RWPE2 (cell line): Measurements from ENCODE around the gene IL1RL1.

ENCODE experiments used
- ATAC-seq: fragments of 200-7000 bp; cut with Tn5 transposase; 3 replicates; pipeline ENCODE4 v1.9.1; 2021; ENCODE audit warnings: low read depth
- DNase-seq: peaks from one replicate; pipeline ENCODE4 v3.0.0-alpha.2; 2020; ENCODE audit warnings: low spot score
- H3K27ac ChIP-seq: fragments of 450-650 bp; 2 replicates; pipeline ENCODE4 v1.5.1; 2017; ENCODE audit warnings: mild to moderate bottlenecking; ENCODE audit not compliant: poor library complexity, severe bottlenecking
- H3K27me3 ChIP-seq: fragments of 250-450 bp; sonication (Bioruptor Pico); 2 replicates; pipeline ENCODE4 v1.5.1; 2021; ENCODE audit warnings: mild to moderate bottlenecking, moderate library complexity; ENCODE audit not compliant: insufficient read depth, poor library complexity, severe bottlenecking
- H3K36me3 ChIP-seq: fragments of 250-450 bp; sonication (Bioruptor Pico); 2 replicates; pipeline ENCODE4 v1.5.1; 2020; ENCODE audit warnings: low read depth, mild to moderate bottlenecking, moderate library complexity
- H3K4me1 ChIP-seq: fragments of 250-450 bp; sonication (Bioruptor Pico); 2 replicates; pipeline ENCODE4 v1.5.1; 2021; ENCODE audit warnings: mild to moderate bottlenecking, moderate library complexity; ENCODE audit not compliant: insufficient read depth, poor library complexity, severe bottlenecking
- H3K4me3 ChIP-seq: fragments of 250-450 bp; sonication (Bioruptor Pico); 2 replicates; pipeline ENCODE4 v1.5.1; 2021; ENCODE audit warnings: mild to moderate bottlenecking, moderate library complexity; ENCODE audit not compliant: severe bottlenecking
- H3K9me3 ChIP-seq: fragments of 250-450 bp; sonication (Bioruptor Pico); 2 replicates; pipeline ENCODE4 v1.5.1; 2021; ENCODE audit warnings: mild to moderate bottlenecking, moderate library complexity; ENCODE audit not compliant: severe bottlenecking
- CTCF ChIP-seq: fragments of 450-650 bp; IDR thresholded peaks from one replicate; pipeline ENCODE4 v1.5.1; 2017; ENCODE audit warnings: mild to moderate bottlenecking, moderate library complexity; ENCODE audit not compliant: poor library complexity, severe bottlenecking

The IL1RL1 gene

GRCh38 chr2:102345329-102345920, 34.1 kb downstream of the IL1RL1 start:
- no peak for DNase-seq
- Histone ChIP-seq H3K27ac (no peak overlapping the region), H3K4me3 (no peak overlapping the region), H3K36me3 (no peaks in the 10 kb centered on the region), H3K9me3 (no peaks in the 10 kb centered on the region), H3K4me1 (no peaks in the 10 kb centered on the region), H3K27me3 (no peaks in the 10 kb centered on the region)
- TF ChIP-seq CTCF, result no peak
- no peak for ATAC-seq

GRCh38 chr2:102346381-102347130, 35.2 kb downstream of the IL1RL1 start:
- H3K9me3 ChIP-seq, result no peaks in the 10 kb centered on the region
- TF ChIP-seq CTCF, result no peak
- H3K27me3 ChIP-seq, result no peaks in the 10 kb centered on the region
- no peak overlapping the region for H3K4me3 ChIP-seq
- H3K4me1 ChIP-seq, result no peaks in the 10 kb centered on the region
- no peaks in the 10 kb centered on the region for H3K36me3 ChIP-seq
- no peak overlapping the region for H3K27ac ChIP-seq
- ATAC-seq (no peak), DNase-seq (no peak)

GRCh38 chr2:102350137-102350793, 38.9 kb downstream of the IL1RL1 start:
- H3K9me3 ChIP-seq, result no peaks in the 10 kb centered on the region
- ATAC-seq (no peak), DNase-seq (no peak)
- no peaks in the 10 kb centered on the region for H3K4me1 ChIP-seq
- H3K4me3 ChIP-seq, result no peak overlapping the region
- no peak overlapping the region for H3K27ac ChIP-seq
- H3K36me3 ChIP-seq, result no peaks in the 10 kb centered on the region
- no peak for TF ChIP-seq CTCF
- no peaks in the 10 kb centered on the region for H3K27me3 ChIP-seq

- H3K36me3 ChIP-seq, result no peaks in the 10 kb centered on the region
- peak within 1 kb of the TSS; percentile 73 for H3K4me3 ChIP-seq
- peak; percentile 95 for TF ChIP-seq CTCF
- H3K27me3 ChIP-seq, result no peaks in the 10 kb centered on the region
- no peak within 1 kb of the TSS for H3K27ac ChIP-seq
- H3K9me3 ChIP-seq, result no peaks in the 10 kb centered on the region
- H3K4me1 ChIP-seq, result peaks cover 4% of the 10 kb centered on the region
- peak; percentile 74 for DNase-seq
- peak; percentile 97 for ATAC-seq
Measured at GRCh38 chr2:102355526-102356380, 44.4 kb downstream of the IL1RL1 start, which contains the start of gene IL18R1. TSS of gene IL18R1 (plus strand) at chr2:102355796. CDS start at chr2:102362661, 6,865 bp downstream.
